ENCODE results near the gene THADA.

Gene THADA

DNA sequence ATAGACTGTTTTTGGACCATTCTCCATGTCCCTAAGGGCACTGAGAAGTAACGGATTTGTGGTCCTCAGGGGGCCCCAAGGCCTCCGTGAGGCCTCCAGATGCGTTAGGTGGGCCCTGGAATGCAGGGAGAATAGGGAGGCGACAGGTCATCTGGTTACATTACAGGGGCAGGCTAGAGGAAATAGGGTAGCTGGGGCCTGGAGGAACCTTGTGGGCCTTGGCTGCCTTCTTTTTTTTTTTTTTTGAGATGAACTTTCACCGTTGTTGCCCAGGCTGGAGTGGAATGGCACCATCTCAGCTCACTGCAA lies 398.3 kb downstream of the THADA start:
- Histone ChIP-seq H3K4me1 (ENCODE audit: insufficient read depth, poor library complexity, severe bottlenecking) (peaks cover 13% of the 10 kb centered on the region), H3K36me3 (ENCODE audit: low read depth) (no peaks in the 10 kb centered on the region), H3K4me3 (ENCODE audit: severe bottlenecking) (no peak overlapping the region), H3K27ac (ENCODE audit: poor library complexity, severe bottlenecking) (no peak overlapping the region), H3K27me3 (ENCODE audit: insufficient read depth, poor library complexity, severe bottlenecking) (no peaks in the 10 kb centered on the region), H3K9me3 (ENCODE audit: severe bottlenecking) (no peaks in the 10 kb centered on the region)
- DNase-seq (ENCODE audit: low spot score) (no peak), ATAC-seq (ENCODE audit: low read depth) (no peak)
- TF ChIP-seq, protein P1, sequence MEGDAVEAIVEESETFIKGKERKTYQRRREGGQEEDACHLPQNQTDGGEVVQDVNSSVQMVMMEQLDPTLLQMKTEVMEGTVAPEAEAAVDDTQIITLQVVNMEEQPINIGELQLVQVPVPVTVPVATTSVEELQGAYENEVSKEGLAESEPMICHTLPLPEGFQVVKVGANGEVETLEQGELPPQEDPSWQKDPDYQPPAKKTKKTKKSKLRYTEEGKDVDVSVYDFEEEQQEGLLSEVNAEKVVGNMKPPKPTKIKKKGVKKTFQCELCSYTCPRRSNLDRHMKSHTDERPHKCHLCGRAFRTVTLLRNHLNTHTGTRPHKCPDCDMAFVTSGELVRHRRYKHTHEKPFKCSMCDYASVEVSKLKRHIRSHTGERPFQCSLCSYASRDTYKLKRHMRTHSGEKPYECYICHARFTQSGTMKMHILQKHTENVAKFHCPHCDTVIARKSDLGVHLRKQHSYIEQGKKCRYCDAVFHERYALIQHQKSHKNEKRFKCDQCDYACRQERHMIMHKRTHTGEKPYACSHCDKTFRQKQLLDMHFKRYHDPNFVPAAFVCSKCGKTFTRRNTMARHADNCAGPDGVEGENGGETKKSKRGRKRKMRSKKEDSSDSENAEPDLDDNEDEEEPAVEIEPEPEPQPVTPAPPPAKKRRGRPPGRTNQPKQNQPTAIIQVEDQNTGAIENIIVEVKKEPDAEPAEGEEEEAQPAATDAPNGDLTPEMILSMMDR (IDR thresholded peaks at IDR 0.05; ENCODE audit: poor library complexity, severe bottlenecking), result no peak

DNA sequence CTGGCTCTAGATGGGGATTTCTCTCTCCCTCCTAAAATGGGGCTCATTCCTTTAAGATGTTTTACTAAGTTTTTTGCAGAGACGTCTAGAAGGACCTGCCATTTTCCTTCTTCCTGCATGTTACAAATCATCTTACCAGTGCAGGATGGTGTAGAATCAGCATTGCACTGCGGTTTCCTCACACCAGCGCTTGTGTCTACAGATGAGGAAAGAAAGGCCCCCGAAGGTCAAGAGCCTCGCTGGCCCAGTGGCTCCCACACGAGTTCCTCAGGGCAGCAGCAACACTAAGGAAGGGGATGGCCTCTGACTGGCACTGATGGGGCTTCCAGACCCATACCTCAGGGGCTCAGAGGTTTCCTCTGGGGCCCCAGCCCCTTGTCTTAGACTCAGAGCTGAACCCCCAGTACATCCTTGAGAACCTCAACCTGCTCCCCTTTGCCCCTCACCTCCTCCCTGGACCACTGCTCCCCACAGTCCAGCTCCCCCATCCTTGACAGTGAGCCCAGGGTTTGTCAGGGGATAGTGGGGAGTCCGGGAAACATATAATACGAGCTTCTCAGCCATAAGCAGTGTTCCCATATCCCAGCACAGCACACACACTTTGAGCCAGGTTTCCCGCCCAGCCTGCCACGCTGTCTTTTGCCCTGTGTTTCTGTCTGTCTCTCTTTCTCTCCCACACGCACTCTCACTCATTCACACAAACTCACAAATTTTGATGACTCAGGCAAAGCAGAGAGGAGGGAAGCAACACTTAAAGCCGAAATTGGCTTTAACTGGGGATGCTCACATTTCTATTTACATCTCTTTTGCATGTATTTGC lies 398.9 kb downstream of the THADA start:
- Histone ChIP-seq H3K36me3 (ENCODE audit: low read depth) (no peaks in the 10 kb centered on the region), H3K4me1 (ENCODE audit: insufficient read depth, poor library complexity, severe bottlenecking) (peaks cover 13% of the 10 kb centered on the region), H3K27ac (ENCODE audit: poor library complexity, severe bottlenecking) (no peak overlapping the region), H3K27me3 (ENCODE audit: insufficient read depth, poor library complexity, severe bottlenecking) (no peaks in the 10 kb centered on the region), H3K4me3 (ENCODE audit: severe bottlenecking) (no peak overlapping the region), H3K9me3 (ENCODE audit: severe bottlenecking) (no peaks in the 10 kb centered on the region)
- TF ChIP-seq, protein P1 (IDR thresholded peaks at IDR 0.05; ENCODE audit: poor library complexity, severe bottlenecking), result no peak
- no peak for ATAC-seq (ENCODE audit: low read depth)
- DNase-seq (ENCODE audit: low spot score), result no peak

DNA sequence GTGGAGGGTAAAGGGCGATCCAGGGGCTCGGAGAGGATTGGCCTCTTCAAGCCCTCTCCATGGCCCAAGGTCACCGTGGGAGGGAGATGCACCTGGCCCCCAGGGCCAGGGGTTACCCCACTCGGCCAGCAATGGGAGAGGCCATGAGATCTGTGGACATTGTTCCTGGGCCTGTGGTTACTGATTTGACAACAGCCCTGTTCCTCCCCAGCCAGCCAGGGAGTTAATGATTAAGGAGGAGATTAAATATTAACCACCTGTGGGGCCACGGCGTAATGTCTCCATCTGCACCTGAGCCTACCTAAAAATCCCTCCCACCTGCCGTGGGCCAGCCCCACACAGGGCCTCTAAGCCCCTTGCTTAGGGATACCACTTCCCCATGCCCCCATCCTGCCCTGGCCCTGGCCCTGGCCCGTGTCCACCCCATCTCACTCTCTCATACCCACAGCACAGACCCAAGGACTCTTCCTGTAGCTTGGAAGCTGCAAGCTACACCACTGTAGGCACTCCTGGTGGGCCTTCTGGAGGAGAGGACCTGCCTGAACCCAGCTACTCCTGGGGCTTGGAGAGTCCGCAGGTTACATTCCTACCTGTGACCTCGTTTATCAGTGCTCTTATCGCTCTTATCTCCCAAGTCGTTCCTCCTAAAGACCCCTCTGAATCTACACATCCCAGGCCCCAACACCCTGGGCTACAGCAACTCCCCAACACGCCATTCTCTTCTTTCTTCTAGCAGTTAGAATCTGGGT lies 401.5 kb downstream of the THADA start:
- Histone ChIP-seq H3K36me3 (ENCODE audit: low read depth) (no peaks in the 10 kb centered on the region), H3K4me3 (ENCODE audit: severe bottlenecking) (no peak overlapping the region), H3K27me3 (ENCODE audit: insufficient read depth, poor library complexity, severe bottlenecking) (no peaks in the 10 kb centered on the region), H3K9me3 (ENCODE audit: severe bottlenecking) (no peaks in the 10 kb centered on the region), H3K27ac (ENCODE audit: poor library complexity, severe bottlenecking) (no peak overlapping the region), H3K4me1 (ENCODE audit: insufficient read depth, poor library complexity, severe bottlenecking) (no peaks in the 10 kb centered on the region)
- ATAC-seq (ENCODE audit: low read depth) (no peak), DNase-seq (ENCODE audit: low spot score) (no peak)
- TF ChIP-seq, protein P1 (IDR thresholded peaks at IDR 0.05; ENCODE audit: poor library complexity, severe bottlenecking), result no peak

DNA sequence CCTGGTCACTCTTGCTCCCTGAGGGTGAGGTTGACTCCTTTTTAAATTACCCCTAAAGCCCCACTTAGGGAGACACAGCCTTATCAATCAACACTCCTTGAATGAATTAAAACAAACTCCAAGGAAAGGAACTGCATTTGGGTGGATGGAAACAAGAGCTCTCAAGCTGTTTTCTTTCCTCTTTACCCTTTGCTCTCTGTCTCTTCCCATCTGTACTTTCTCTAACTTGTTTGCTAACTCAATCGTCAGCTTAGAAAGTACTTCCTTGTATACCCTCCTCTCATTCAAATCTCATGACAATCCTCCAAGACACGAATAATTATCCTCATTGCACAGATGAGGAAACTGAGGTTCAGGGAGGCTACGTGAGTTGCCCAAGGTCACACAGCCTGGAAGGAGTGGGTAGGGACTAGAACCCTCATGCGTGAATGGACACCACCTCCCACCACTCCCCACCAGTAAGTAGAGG lies 402.2 kb downstream of the THADA start:
- ATAC-seq (ENCODE audit: low read depth), result no peak
- H3K36me3 ChIP-seq (ENCODE audit: low read depth), result no peaks in the 10 kb centered on the region
- DNase-seq (ENCODE audit: low spot score), result no peak
- no peaks in the 10 kb centered on the region for H3K9me3 ChIP-seq (ENCODE audit: severe bottlenecking)
- H3K27ac ChIP-seq (ENCODE audit: poor library complexity, severe bottlenecking), result no peak overlapping the region
- no peaks in the 10 kb centered on the region for H3K27me3 ChIP-seq (ENCODE audit: insufficient read depth, poor library complexity, severe bottlenecking)
- H3K4me3 ChIP-seq (ENCODE audit: severe bottlenecking), result no peak overlapping the region
- no peaks in the 10 kb centered on the region for H3K4me1 ChIP-seq (ENCODE audit: insufficient read depth, poor library complexity, severe bottlenecking)
- TF ChIP-seq, protein P1 (IDR thresholded peaks at IDR 0.05; ENCODE audit: poor library complexity, severe bottlenecking), result no peak

All from RWPE2 (cell line).